D341Med (cell line): ENCODE results near the gene FBXL17.
A peak's percentile ranks its signal among the peaks of the same experiment; 100 is the strongest.

ENCODE experiments used
- DNase-seq: peaks from one replicate; pipeline ENCODE4 v3.0.0; 2012; ENCODE audit warnings: low spot score

FBXL17 gene

GRCh38 chr5:107858788-107859187 lies 523.1 kb downstream of the FBXL17 start:
- no peak for DNase-seq

- DNase-seq: no peak
Observed at GRCh38 chr5:107858324-107858723, 523.6 kb downstream of the FBXL17 start.

GRCh38 chr5:107857785-107858184 lies 524.1 kb downstream of the FBXL17 start:
- no peak for DNase-seq

GRCh38 chr5:107855171-107855570 lies 526.7 kb downstream of the FBXL17 start:
- peak; percentile 32 for DNase-seq

- no peak for DNase-seq
Observed at GRCh38 chr5:107853696-107854095, 528.2 kb downstream of the FBXL17 start.

GRCh38 chr5:107853031-107853430 lies 528.9 kb downstream of the FBXL17 start:
- no peak for DNase-seq

GRCh38 chr5:107849118-107849517 lies 532.8 kb downstream of the FBXL17 start:
- DNase-seq: no peak

GRCh38 chr5:107840592-107840991 lies 541.3 kb downstream of the FBXL17 start:
- no peak for DNase-seq

GRCh38 chr5:107840161-107840560 lies 541.7 kb downstream of the FBXL17 start:
- no peak for DNase-seq

GRCh38 chr5:107835096-107835495 lies 546.8 kb downstream of the FBXL17 start:
- no peak for DNase-seq

- DNase-seq: no peak
Observed at GRCh38 chr5:107832746-107833145, 549.2 kb downstream of the FBXL17 start.

GRCh38 chr5:107831612-107832395 lies 550.1 kb downstream of the FBXL17 start:
- no peak for DNase-seq

GRCh38 chr5:107830750-107831149 lies 551.1 kb downstream of the FBXL17 start:
- DNase-seq: no peak

- DNase-seq: no peak
Observed at GRCh38 chr5:107826311-107827000, 555.4 kb downstream of the FBXL17 start.

- DNase-seq: no peak
Observed at GRCh38 chr5:107824821-107825220, 557.1 kb downstream of the FBXL17 start.

- no peak for DNase-seq
Observed at GRCh38 chr5:107821288-107821687, 560.6 kb downstream of the FBXL17 start.

GRCh38 chr5:107820429-107820828 lies 561.5 kb downstream of the FBXL17 start:
- no peak for DNase-seq

GRCh38 chr5:107817951-107818350 lies 563.9 kb downstream of the FBXL17 start:
- no peak for DNase-seq

GRCh38 chr5:107817436-107817835 lies 564.5 kb downstream of the FBXL17 start:
- DNase-seq: no peak

- DNase-seq: no peak
Observed at GRCh38 chr5:107815109-107815508, 566.8 kb downstream of the FBXL17 start.

- no peak for DNase-seq
Observed at GRCh38 chr5:107814183-107814827, 567.6 kb downstream of the FBXL17 start.

- no peak for DNase-seq
Observed at GRCh38 chr5:107813559-107813958, 568.3 kb downstream of the FBXL17 start.

GRCh38 chr5:107812570-107813141 lies 569.2 kb downstream of the FBXL17 start:
- no peak for DNase-seq
